Uterus (tissue), 2 donors: Measurements from ENCODE around the gene RAI1.

Source experiments
- CTCF ChIP-seq, 4 experiments: fragments of 200-600 bp in 2 of 4; fragments of 450-650 bp in 2 of 4; sonication (generic) in 2 of 4; IDR thresholded peaks; one replicate each; pipeline ENCODE4 v1.5.1; 2016 to 2019; ENCODE audit warnings: antibody characterized with exemption in 4 of 4, mild to moderate bottlenecking in 2 of 4, moderate library complexity in 1 of 4
- POLR2A ChIP-seq, 2 donors: fragments of 450-650 bp; IDR thresholded peaks; one replicate each; pipeline ENCODE4 v1.6.1; 2016; ENCODE audit warnings: antibody characterized with exemption in 2 of 2, mild to moderate bottlenecking in 1 of 2, moderate library complexity in 1 of 2

- TF ChIP-seq POLR2A (IDR thresholded peaks at IDR 0.05): no peak
- TF ChIP-seq CTCF (IDR thresholded peaks at IDR 0.05): no peak
Measured at GRCh38 chr17:17708816-17709215, 27.6 kb downstream of the RAI1 start.
